HCT116 (cell line): ENCODE results near the gene CATSPERD.

Source experiments
- CBX3 ChIP-seq: IDR thresholded peaks from 2 replicates; pipeline ENCODE4 v1.6.1; 2012; ENCODE audit warnings: low read depth
- EGR1 ChIP-seq: IDR thresholded peaks from 2 replicates; pipeline ENCODE4 v1.6.1; 2012; ENCODE audit warnings: low read depth
- EZH2 ChIP-seq: fragments of 200-600 bp; sonication (generic); IDR thresholded peaks from 2 replicates; pipeline ENCODE4 v1.6.1; 2017; ENCODE audit warnings: antibody characterized with exemption, mixed run types
- EZH2phosphoT487 ChIP-seq: fragments of 200-600 bp; IDR thresholded peaks from 2 replicates; pipeline ENCODE4 v1.6.1; 2018; ENCODE audit warnings: antibody characterized with exemption, borderline replicate concordance
- JUND ChIP-seq: IDR thresholded peaks from 2 replicates; pipeline ENCODE4 v1.6.1; 2012
- MAX ChIP-seq: IDR thresholded peaks from 2 replicates; pipeline ENCODE4 v1.6.1; 2012
- POLR2A ChIP-seq: IDR thresholded peaks from 2 replicates; pipeline ENCODE4 v1.7.0; 2011; ENCODE audit warnings: borderline replicate concordance; ENCODE audit not compliant: insufficient read depth, insufficient read length; ENCODE audit errors: extremely low read depth
- POLR2AphosphoS5 ChIP-seq: IDR thresholded peaks from 2 replicates; pipeline ENCODE4 v1.6.1; 2011; ENCODE audit warnings: mild to moderate bottlenecking, low read depth, low read length, moderate library complexity
- REST ChIP-seq: IDR thresholded peaks from 2 replicates; pipeline ENCODE4 v1.6.1; 2012; ENCODE audit warnings: low read depth
- SIN3A ChIP-seq: IDR thresholded peaks from 2 replicates; pipeline ENCODE4 v1.6.1; 2012; ENCODE audit warnings: low read depth
- SP1 ChIP-seq: IDR thresholded peaks from 2 replicates; pipeline ENCODE4 v1.6.1; 2012; ENCODE audit warnings: low read depth
- YY1 ChIP-seq: IDR thresholded peaks from 2 replicates; pipeline ENCODE4 v1.6.1; 2011; ENCODE audit warnings: low read length, low read depth, moderate library complexity, mild to moderate bottlenecking; ENCODE audit not compliant: insufficient replicate concordance; ENCODE audit errors: extremely low read depth
- ZFX ChIP-seq: fragments of 450-650 bp; IDR thresholded peaks from 2 replicates; pipeline ENCODE4 v1.6.1; 2017
- TF ChIP-seq, protein P1 (sequence below), 3 experiments: fragments of 200-600 bp in 1 of 3; sonication (generic) in 1 of 3; IDR thresholded peaks in 2 of 3; conservative IDR thresholded peaks in 1 of 3; 2 replicates each; pipeline ENCODE4 v1.5.1; 2012 to 2017; ENCODE audit warnings: low read depth in 2 of 3, low read length in 2 of 3, antibody characterized with exemption in 1 of 3, borderline replicate concordance in 1 of 3, control low read depth in 1 of 3, mild to moderate bottlenecking in 1 of 3, mixed read lengths in 1 of 3, mixed run types in 1 of 3, moderate library complexity in 1 of 3; ENCODE audit not compliant: insufficient read depth in 1 of 3

DNA sequence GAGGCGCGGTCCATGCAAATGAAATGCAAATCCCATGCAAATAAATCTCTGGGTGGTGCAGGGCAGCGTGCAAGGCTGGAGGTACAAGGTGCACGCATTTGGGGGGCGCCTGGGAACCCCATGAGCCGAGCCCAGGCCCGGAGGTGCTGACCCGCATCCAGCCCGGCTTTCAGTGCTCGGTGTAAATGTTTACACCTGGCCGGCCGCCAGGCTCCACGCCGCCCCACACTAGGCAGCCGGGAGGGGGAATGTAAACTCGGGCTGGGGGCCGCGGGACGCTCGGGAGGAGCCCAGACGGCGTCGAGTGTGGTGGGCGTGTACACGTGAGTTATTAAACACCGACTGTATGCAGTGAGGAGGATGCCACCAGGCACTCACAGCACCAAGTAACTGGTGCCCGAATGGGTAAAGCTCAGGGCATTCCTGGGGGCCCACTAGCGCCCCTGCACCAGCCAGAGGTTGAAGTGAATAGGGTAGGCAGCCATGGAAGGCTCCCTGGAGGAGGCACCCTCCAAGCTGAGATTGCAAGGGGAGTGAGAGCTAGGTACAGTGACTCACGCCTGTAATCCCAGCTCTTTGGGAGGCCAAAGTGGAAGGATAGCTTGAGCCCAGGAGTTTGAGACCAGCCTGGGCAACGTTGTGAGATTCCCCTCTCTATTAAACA is 101.9 kb downstream of the CATSPERD start:
- TF ChIP-seq, protein P1, sequence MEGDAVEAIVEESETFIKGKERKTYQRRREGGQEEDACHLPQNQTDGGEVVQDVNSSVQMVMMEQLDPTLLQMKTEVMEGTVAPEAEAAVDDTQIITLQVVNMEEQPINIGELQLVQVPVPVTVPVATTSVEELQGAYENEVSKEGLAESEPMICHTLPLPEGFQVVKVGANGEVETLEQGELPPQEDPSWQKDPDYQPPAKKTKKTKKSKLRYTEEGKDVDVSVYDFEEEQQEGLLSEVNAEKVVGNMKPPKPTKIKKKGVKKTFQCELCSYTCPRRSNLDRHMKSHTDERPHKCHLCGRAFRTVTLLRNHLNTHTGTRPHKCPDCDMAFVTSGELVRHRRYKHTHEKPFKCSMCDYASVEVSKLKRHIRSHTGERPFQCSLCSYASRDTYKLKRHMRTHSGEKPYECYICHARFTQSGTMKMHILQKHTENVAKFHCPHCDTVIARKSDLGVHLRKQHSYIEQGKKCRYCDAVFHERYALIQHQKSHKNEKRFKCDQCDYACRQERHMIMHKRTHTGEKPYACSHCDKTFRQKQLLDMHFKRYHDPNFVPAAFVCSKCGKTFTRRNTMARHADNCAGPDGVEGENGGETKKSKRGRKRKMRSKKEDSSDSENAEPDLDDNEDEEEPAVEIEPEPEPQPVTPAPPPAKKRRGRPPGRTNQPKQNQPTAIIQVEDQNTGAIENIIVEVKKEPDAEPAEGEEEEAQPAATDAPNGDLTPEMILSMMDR (IDR thresholded peaks at IDR 0.05 in 2 of 3, conservative IDR thresholded peaks at IDR 0.05 in 1 of 3; ENCODE audit: borderline replicate concordance in 1 of 3, insufficient read depth in 1 of 3, low read depth in 2 of 3, low read length in 2 of 3), result no peak
- TF ChIP-seq REST (no peak), JUND (no peak), POLR2A (no peak), SP1 (no peak), POLR2AphosphoS5 (no peak), SIN3A (no peak), EZH2phosphoT487 (no peak), MAX (no peak), CBX3 (no peak), EZH2 (no peak), ZFX (no peak), EGR1 (no peak), YY1 (no peak)
